K562 (cell line): ENCODE data around the gene SMYD2. TPM values are rescaled to one million over a fixed set of nuclear protein-coding genes. Genes with fewer than 3 reads are reported as not detected.
A peak's percentile ranks its signal among the peaks of the same experiment; 100 is the strongest.

Source experiments
- ATAC-seq: fragments of 200-7000 bp; cut with Tn5 transposase; 3 replicates; pipeline ENCODE4 v1.9.1; 2020; ENCODE audit warnings: moderate library complexity
- BruUV-seq: library from RNA; stranded (reverse); fragments of 400-500 nt; replicated peaks from 2 replicates; lab custom pipeline; 2021; lab: Mats Ljungman, UMichigan
- CTCF ChIA-PET: fragments of 300-600 bp; formaldehyde crosslinking; extraction: SDS; loops from one replicate; lab custom pipeline; 2021; ENCODE audit warnings: low intra/inter-chr PET ratio; lab: Yijun Ruan, JAX
- POLR2A ChIA-PET: fragments of 300-600, 350-650 bp; sonication (Branson Sonifier 250); formaldehyde crosslinking; extraction: SDS; loops from one replicate; lab custom pipeline; 2021; ENCODE audit warnings: antibody characterized with exemption, inconsistent platforms; lab: Yijun Ruan, JAX
- DNase-seq, 4 experiments: peaks; one replicate each; pipeline versions ENCODE4 v3.0.0 to v3.0.0-alpha.2; 2011 to 2018; ENCODE audit warnings: low spot score in 3 of 4, mixed read lengths in 3 of 4; ENCODE audit errors: extremely low read depth in 1 of 4
- FAIRE-seq: peaks from 2 replicates; lab custom pipeline; 2011; peaks lifted over from hg19 to GRCh38; lab: Jason Lieb, UNC
- H2AFZ ChIP-seq: 2 replicates; pipeline ENCODE4 v1.6.0; 2011; ENCODE audit warnings: low read depth, low read length, control low read depth, inconsistent platforms
- H3K27ac ChIP-seq: fragments of 200-600 bp; 3 replicates; pipeline ENCODE4 v1.8.0; 2011; ENCODE audit warnings: low read depth, mild to moderate bottlenecking, control low read depth, inconsistent platforms, low read length, moderate library complexity, mixed read lengths; ENCODE audit errors: extremely low read depth
- H3K27me3 ChIP-seq, 2 experiments: fragments of 300-600 bp in 1 of 2; 2 replicates in 1 of 2; 3 replicates in 1 of 2; pipeline versions ENCODE4 v1.6.0 to v1.8.0; 2011; ENCODE audit warnings: inconsistent platforms in 2 of 2, low read length in 2 of 2, mild to moderate bottlenecking in 1 of 2, mixed read lengths in 1 of 2, moderate library complexity in 1 of 2; ENCODE audit not compliant: control insufficient read depth in 2 of 2, insufficient read depth in 2 of 2
- H3K36me3 ChIP-seq: fragments of 300-600 bp; 3 replicates; pipeline ENCODE4 v1.8.0; 2011; ENCODE audit warnings: mild to moderate bottlenecking, low read length, inconsistent platforms; ENCODE audit not compliant: control insufficient read depth, insufficient read depth
- H3K4me1 ChIP-seq, 2 experiments: fragments of 200-600 bp in 1 of 2; replicated peaks in 1 of 2; 2 replicates in 1 of 2; 3 replicates in 1 of 2; pipeline versions ENCODE4 v1.5.1 to v1.8.0; 2011; ENCODE audit warnings: inconsistent platforms in 2 of 2, low read length in 2 of 2, mild to moderate bottlenecking in 1 of 2, mixed read lengths in 1 of 2, moderate library complexity in 1 of 2; ENCODE audit not compliant: control insufficient read depth in 2 of 2, insufficient read depth in 2 of 2
- H3K4me2 ChIP-seq: 2 replicates; pipeline ENCODE4 v1.6.1; 2011; ENCODE audit warnings: low read length, control low read depth, inconsistent platforms, mixed read lengths; ENCODE audit not compliant: insufficient read depth
- H3K4me3 ChIP-seq: fragments of 200-600 bp; sonication (generic), shearing (Covaris generic); 2 replicates; pipeline ENCODE4 v1.5.1; 2016; ENCODE audit warnings: control low read depth, inconsistent platforms
- H3K79me2 ChIP-seq: fragments of 200-600 bp; 3 replicates; pipeline ENCODE4 v1.8.0; 2011; ENCODE audit warnings: low read length, inconsistent platforms; ENCODE audit not compliant: control insufficient read depth, insufficient read depth
- H3K9ac ChIP-seq, 2 experiments: 2 replicates each; pipeline versions ENCODE4 v1.6.0 to v1.6.1; 2011; ENCODE audit warnings: low read depth in 2 of 2, low read length in 2 of 2, control low read depth in 1 of 2, inconsistent platforms in 1 of 2, mild to moderate bottlenecking in 1 of 2, mixed read lengths in 1 of 2; ENCODE audit not compliant: insufficient read depth in 1 of 2
- H3K9me1 ChIP-seq: one replicate; pipeline ENCODE4 v1.6.0; 2011; ENCODE audit warnings: inconsistent platforms, mild to moderate bottlenecking, low read length, moderate library complexity; ENCODE audit not compliant: control insufficient read depth, insufficient read depth
- H3K9me3 ChIP-seq: replicated peaks from 2 replicates; pipeline ENCODE4 v1.5.1; 2011; ENCODE audit warnings: low read depth, low read length, inconsistent platforms; ENCODE audit not compliant: control insufficient read depth, insufficient read depth
- H4K20me1 ChIP-seq: replicated peaks from 2 replicates; pipeline ENCODE4 v1.6.1; 2011; ENCODE audit warnings: low read length, inconsistent platforms, mixed read lengths; ENCODE audit not compliant: control insufficient read depth, insufficient read depth
- CEBPB ChIP-seq: fragments of 450-650 bp; IDR thresholded peaks from 2 replicates; pipeline ENCODE4 v1.6.1; 2016; ENCODE audit warnings: missing genetic modification characterization, missing compliant biosample characterization
- CEBPG ChIP-seq, 3 experiments: fragments of 200-800 bp in 1 of 3; sonication (Bioruptor generic) in 1 of 3; sonication (generic) in 1 of 3; formaldehyde crosslinking in 1 of 3; IDR thresholded peaks in 2 of 3; conservative IDR thresholded peaks in 1 of 3; 2 replicates each; pipeline versions ENCODE4 v1.6.1 to v1.8.0; 2016 to 2022; ENCODE audit warnings: missing compliant biosample characterization in 2 of 3, missing genetic modification characterization in 2 of 3, mild to moderate bottlenecking in 1 of 3, missing genetic modification reagents in 1 of 3
- MAFG ChIP-seq: fragments of 450-650 bp; conservative IDR thresholded peaks from 2 replicates; pipeline ENCODE4 v1.6.1; 2016; ENCODE audit warnings: missing genetic modification characterization, missing compliant biosample characterization
- ZNF316 ChIP-seq: fragments of 450-650 bp; IDR thresholded peaks from 2 replicates; pipeline ENCODE4 v1.6.1; 2016
- WGBS: fragments of 100-300 bp; shearing (Covaris generic); methylation state at CpG from one replicate; pipeline ENCODE4 v1.1.6; 2016; ENCODE audit warnings: low coverage, mixed read lengths; ENCODE audit not compliant: insufficient coverage; ENCODE audit errors: missing lambda C conversion rate; 5-methylcytosine and 5-hydroxymethylcytosine counted together
- in situ Hi-C: fragments of 300-500 bp; cut with MboI; formaldehyde crosslinking; loops from 4 replicates; pipeline ENCODE4 v1.15.0; 2018; ENCODE audit warnings: inconsistent platforms, mixed read lengths
- intact Hi-C: fragments of 100-400 bp; cut with micrococcal nuclease; formaldehyde crosslinking; loops from 2 replicates; pipeline ENCODE4 v1.14.2; 2022
- polyA plus RNA-seq, 8 experiments: library from polyadenylated mRNA; depleted of rRNA in 4 of 8; stranded (reverse) in 5 of 8; unstranded in 3 of 8; fragments of >200 nt; fragmentation: Nextera tagmentation in 2 of 8; fragmentation: Illumina TruSeq in 1 of 8; extraction: Ambion mirVana in 2 of 8; extraction: Trizol in 1 of 8; gene quantifications; 2 replicates each; pipeline versions ENCODE4 v1.2.1 to v1.2.3, GENCODE V29; 2011 to 2014; ENCODE audit warnings: inconsistent platforms in 1 of 8, missing spikeins in 1 of 8
- total RNA-seq, 7 experiments: library from RNA; depleted of rRNA in 6 of 7; stranded (reverse); fragments of >200 nt in 6 of 7; fragmentation: Illumina TruSeq in 2 of 7; extraction: Trizol in 2 of 7; gene quantifications; 2 replicates each; pipeline versions ENCODE4 v1.2.1 to v1.2.3, GENCODE V29; 2011 to 2021; ENCODE audit warnings: low replicate concordance in 1 of 7

The SMYD2 gene
- total and polyA plus RNA-seq, 9 of the 15 experiments (the other 6 are each of a cell fraction or from before 2014, with no cell fraction given), result 13.8 to 81.3 (median 39.9) TPM

DNA sequence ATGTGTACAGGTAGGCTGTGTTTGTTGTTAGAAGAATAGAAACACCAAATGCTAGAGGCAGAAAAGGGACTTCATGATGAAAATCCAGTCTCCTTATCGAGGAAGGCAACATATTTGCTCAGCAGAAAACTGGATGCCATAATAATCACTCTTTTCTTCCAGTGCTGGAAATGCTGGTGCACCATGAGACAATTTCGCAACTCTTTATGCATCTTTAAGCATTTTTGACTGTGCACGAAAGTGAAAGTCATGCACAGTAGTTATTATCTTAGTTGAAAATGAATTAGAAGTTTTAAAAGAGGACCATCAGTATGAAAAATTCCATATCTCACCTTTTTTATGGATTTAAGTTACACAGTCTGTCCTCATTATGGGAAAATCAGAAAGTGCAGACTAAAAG lies 29.1 kb downstream of the SMYD2 start:
- Histone ChIP-seq H3K4me3 (no peak overlapping the region), H3K4me1 (no peaks in the 10 kb centered on the region), H3K9ac (no peak overlapping the region), H3K79me2 (no peaks in the 10 kb centered on the region), H2AFZ (no peak overlapping the region), H4K20me1 (0 out of 2 replicates have a peak, but pooled peaks cover 4% of the 10 kb centered on the region), H3K36me3 (0 out of 3 replicates have a peak, but pooled peaks cover 2% of the 10 kb centered on the region), H3K9me3 (no peaks in the 10 kb centered on the region), H3K27me3 (no peaks in the 10 kb centered on the region), H3K27ac (no peak overlapping the region), H3K9me1 (no peaks in the 10 kb centered on the region), H3K4me2 (no peak overlapping the region)
- TF ChIP-seq MAFG, result peak; percentile 54; the same call in 1 of the 2 replicates
- no peak for TF ChIP-seq ZNF316
- peak; percentile 93 for TF ChIP-seq CEBPB
- no peak for TF ChIP-seq CEBPG (CRISPR knock-in tag; IDR thresholded peaks at IDR 0.05)
- TF ChIP-seq CEBPG (tag; conservative IDR thresholded peaks at IDR 0.05 in 1 of 2, IDR thresholded peaks at IDR 0.05 in 1 of 2), result peak in 1 of 2 experiments; percentile 90; a peak in 2 of 4 replicates
- FAIRE-seq (peak; percentile 51), DNase-seq (no peak), ATAC-seq (no peak)
- in situ Hi-C loops, result no loop called here
- BruUV-seq, result no TSS peak
- 61% methylated on average over 3 of the region's 3 CpGs for WGBS
- intact Hi-C loops, result loop anchor here (2.0 kb wide), 1 partner anchor 17 kb away; no protein-coding TSS in a partner anchor
- CTCF ChIA-PET, result no interaction called here
- POLR2A ChIA-PET, result no interaction called here
